ENCODE data around the gene ZMIZ1. TPM values are rescaled to one million over a fixed set of nuclear protein-coding genes. Genes with fewer than 3 reads are reported as not detected.

The ZMIZ1 gene
- total and polyA plus RNA-seq, 12 donors: 6.6 to 113 (median 55.1) TPM

GRCh38 chr10:79280956-79281355 lies 212.2 kb downstream of the ZMIZ1 start:
- no peaks in the 10 kb centered on the region for H3K9me3 ChIP-seq (replicated peaks in 1 of 3)
- H3K36me3 ChIP-seq (replicated peaks in 1 of 2): peaks cover 0 to 24% of the 10 kb centered on the region in 2 donors
- 81 to 90% (median 89%) methylated on average over 2 to 6 of the region's 6 CpGs for WGBS, 4 donors
- H3K27me3 ChIP-seq: no peaks in the 10 kb centered on the region
- H3K4me3 ChIP-seq: no peak overlapping the region
- no peak for TF ChIP-seq POLR2A (IDR thresholded peaks at IDR 0.05)
- TF ChIP-seq CTCF (IDR thresholded peaks at IDR 0.05): no peak
- intact Hi-C loops (cut with DNase I): no loop called here
- peaks cover 7 to 46% of the 10 kb centered on the region in 2 donors for H3K4me1 ChIP-seq (replicated peaks in 1 of 2)
- DNase-seq: no peak
- H3K27ac ChIP-seq: peak overlapping the region in 1 of 5 donors; percentile 59

- 62 to 78% (median 69%) methylated on average over 4 to 11 of the region's 11 CpGs for WGBS, 4 donors
- no peak for DNase-seq
These were observed 213.6 kb downstream of the ZMIZ1 start for GRCh38 chr10:79282388-79282787.

GRCh38 chr10:79283616-79284015 lies 214.8 kb downstream of the ZMIZ1 start:
- no peak for DNase-seq
- H3K27me3 ChIP-seq: no peaks in the 10 kb centered on the region
- no peak overlapping the region for H3K4me3 ChIP-seq
- 71 to 81% (median 72%) methylated on average over 3 of the region's 3 CpGs for WGBS, 4 donors
- H3K27ac ChIP-seq: peak overlapping the region in 1 of 5 donors; percentile 59
- H3K4me1 ChIP-seq (replicated peaks in 1 of 2): peaks cover 9 to 50% of the 10 kb centered on the region in 2 donors
- no peaks in the 10 kb centered on the region for H3K9me3 ChIP-seq (replicated peaks in 1 of 3)
- H3K36me3 ChIP-seq (replicated peaks in 1 of 2): peaks cover 0 to 13% of the 10 kb centered on the region in 2 donors
- intact Hi-C loops (cut with DNase I): no loop called here
- TF ChIP-seq POLR2A (IDR thresholded peaks at IDR 0.05) (no peak), CTCF (IDR thresholded peaks at IDR 0.05) (no peak)

More at GRCh38 chr10:79282388-79282787, 213.6 kb downstream of the ZMIZ1 start:
- TF ChIP-seq POLR2A (IDR thresholded peaks at IDR 0.05) (no peak), CTCF (IDR thresholded peaks at IDR 0.05) (no peak)
- Histone ChIP-seq H3K4me1 (replicated peaks in 1 of 2) (peaks cover 9 to 53% of the 10 kb centered on the region in 2 donors), H3K27ac (peak overlapping the region in 2 of 5 donors; percentile 22 to 59), H3K36me3 (replicated peaks in 1 of 2) (peaks cover 0 to 21% of the 10 kb centered on the region in 2 donors), H3K9me3 (replicated peaks in 1 of 3) (no peaks in the 10 kb centered on the region), H3K27me3 (no peaks in the 10 kb centered on the region), H3K4me3 (no peak overlapping the region)
- intact Hi-C loops (cut with DNase I): no loop called here

DNA sequence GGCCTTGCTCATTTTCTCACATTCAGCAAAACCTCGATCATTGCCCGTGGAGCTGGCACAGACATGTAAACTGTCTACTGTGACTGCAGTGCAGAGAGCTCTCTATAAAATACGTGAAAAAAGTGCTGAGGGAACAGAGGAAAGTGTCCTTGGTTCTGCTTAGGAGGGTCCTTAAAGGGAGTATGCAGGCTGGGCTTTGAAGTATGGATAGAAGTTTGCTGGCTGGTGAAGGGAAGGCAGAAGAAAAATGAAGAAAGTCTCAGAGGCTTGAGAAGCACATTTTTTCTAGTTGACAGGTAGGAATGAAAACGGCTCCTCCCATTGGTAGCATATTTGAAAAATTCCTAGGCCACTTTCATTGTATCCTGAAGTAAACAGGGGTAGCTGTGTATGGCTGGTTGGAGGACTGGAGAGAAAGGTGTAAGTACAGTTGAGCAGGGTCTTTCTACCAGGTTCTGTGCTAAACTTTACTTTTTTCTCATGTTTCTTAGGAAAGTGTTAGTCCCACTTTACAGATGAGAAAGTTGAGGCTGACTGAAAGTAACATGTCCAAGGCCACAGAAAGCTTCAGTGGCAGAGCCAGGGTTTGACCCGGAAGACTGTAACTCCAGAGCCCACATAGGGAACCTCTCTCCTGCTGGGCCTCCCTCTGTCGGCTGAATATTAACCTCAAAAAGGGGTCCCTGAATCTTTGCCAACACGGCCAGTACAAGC lies 215.5 kb downstream of the ZMIZ1 start:
- DNase-seq: no peak
- Histone ChIP-seq H3K36me3 (replicated peaks in 1 of 2) (peaks cover 0 to 13% of the 10 kb centered on the region in 2 donors), H3K9me3 (replicated peaks in 1 of 3) (no peaks in the 10 kb centered on the region), H3K4me1 (replicated peaks in 1 of 2) (peaks cover 9 to 50% of the 10 kb centered on the region in 2 donors), H3K27ac (no peak overlapping the region), H3K27me3 (no peaks in the 10 kb centered on the region), H3K4me3 (no peak overlapping the region)
- intact Hi-C loops (cut with DNase I): no loop called here
- 79 to 84% (median 81%) methylated on average over 7 of the region's 7 CpGs for WGBS, 4 donors
- TF ChIP-seq POLR2A (IDR thresholded peaks at IDR 0.05): no peak
- TF ChIP-seq CTCF (IDR thresholded peaks at IDR 0.05): no peak

Data from adrenal gland (tissue), 12 donors.